Measurements from ENCODE around the gene BFAR.
"Not testable (repeated sequence)": the region's sequence is repeated elsewhere in the genome, so short reads cannot be mapped to it uniquely, and the experiment has no call there.

Gene BFAR

GRCh38 chr16:14685870-14686793 is 53.4 kb downstream of the BFAR start:
- DNase-seq (ENCODE audit: low read depth in 2 of 2, low spot score in 1 of 2): not testable (repeated sequence)

GRCh38 chr16:14694129-14694528 is 61.4 kb downstream of the BFAR start, which contains the start of gene PLA2G10:
PLA2G10 (minus strand) TSS chr16:14694308; CDS start chr16:14694229, 79 bp downstream.
- not testable (repeated sequence) for DNase-seq (ENCODE audit: low read depth in 2 of 2, low spot score in 1 of 2)

DNA sequence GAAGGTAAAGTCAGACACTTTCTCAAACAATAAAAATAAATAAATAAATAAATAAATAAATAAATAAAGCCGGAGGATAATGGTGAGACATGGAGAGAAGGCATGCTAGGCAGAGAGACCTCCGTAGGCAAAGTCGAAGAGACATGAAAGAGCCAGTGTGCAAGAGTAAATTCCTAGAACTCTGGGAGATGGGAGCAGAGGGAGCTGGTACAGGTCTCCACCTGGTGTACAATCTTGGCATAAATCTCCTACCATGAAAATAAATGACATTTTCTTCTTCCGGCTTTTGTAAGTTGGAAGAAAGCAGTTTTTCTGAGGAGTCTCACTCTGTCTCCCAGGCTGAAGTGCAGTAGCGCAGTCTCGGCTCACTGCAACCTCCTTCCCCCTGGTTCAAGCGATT is 69.1 kb downstream of the BFAR start:
- not testable (repeated sequence) for DNase-seq (ENCODE audit: low read depth in 2 of 2, low spot score in 1 of 2)

- not testable (repeated sequence) for DNase-seq (ENCODE audit: low read depth in 2 of 2, low spot score in 1 of 2)
Measured at GRCh38 chr16:14702672-14703071, 69.9 kb downstream of the BFAR start.

DNA sequence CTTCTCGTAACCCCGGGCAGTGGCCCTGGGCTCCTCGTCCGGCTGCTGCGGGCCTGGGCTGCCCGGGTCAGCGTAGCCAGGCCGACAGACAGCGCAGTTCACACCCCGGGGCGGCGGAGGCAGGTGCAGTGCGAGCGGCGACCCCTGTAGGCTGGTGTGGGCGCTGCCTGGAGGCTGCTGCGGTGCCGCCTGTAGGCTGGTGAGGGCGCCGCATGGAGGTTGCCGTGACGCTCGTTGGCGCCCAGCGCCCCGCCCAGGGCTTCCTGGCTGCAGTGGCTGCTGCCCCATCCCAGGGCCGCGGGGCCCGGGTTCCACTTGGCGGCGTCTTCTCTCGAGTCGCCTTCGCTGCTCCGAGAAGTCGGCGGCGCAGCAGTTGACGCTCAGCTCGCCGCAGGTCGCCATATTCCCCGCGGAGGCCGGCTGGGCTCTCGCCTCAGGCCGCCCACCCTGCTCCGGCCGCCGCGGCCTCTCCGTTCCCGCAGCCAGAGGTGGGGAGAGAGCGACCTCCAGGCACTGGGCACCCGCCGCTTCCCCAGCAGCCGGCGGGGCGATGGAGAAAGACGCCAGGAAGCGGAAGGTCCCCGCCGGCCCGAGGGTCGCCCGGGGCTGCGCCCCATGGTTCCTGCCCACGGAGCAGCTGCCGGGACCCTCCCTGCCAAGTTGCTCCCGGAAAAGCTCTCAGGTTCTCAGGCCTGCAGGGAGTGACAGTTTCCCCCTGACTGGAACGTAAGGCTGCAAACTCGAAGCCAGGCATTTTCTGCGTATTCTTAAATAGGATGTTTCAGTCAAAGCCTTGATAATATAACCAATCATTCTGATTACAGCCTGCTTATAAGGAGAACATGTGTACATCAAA is 70.6 kb downstream of the BFAR start, which contains the start of gene NPIPA3:
TSS of gene NPIPA3 (plus strand) at position 256 of the 856 bp plus-strand sequence. CDS start 5,533 bp downstream, outside the sequence.
- DNase-seq (ENCODE audit: low read depth in 2 of 2, low spot score in 1 of 2): not testable (repeated sequence)

Data from stimulated activated CD8-positive, alpha-beta memory T cell treated with anti-CD3 and anti-CD28 coated beads, Interleukin-4, amount 100 ng/mL, for 4 hours (primary cell).